Hepatocyte (in vitro differentiated cells): ENCODE data around the gene GVQW3.

Experiments used
- CTCF ChIP-seq: fragments of 200-600 bp; sonication (generic); IDR thresholded peaks from 2 replicates; pipeline ENCODE4 v1.5.1; 2016; ENCODE audit warnings: antibody characterized with exemption, mild to moderate bottlenecking; ENCODE audit not compliant: poor library complexity
- EZH2 ChIP-seq: fragments of 200-600 bp; sonication (generic); IDR thresholded peaks from 2 replicates; pipeline ENCODE4 v1.6.1; 2016; ENCODE audit warnings: antibody characterized with exemption, mild to moderate bottlenecking, borderline replicate concordance
- EZH2phosphoT487 ChIP-seq: fragments of 200-600 bp; sonication (generic); IDR thresholded peaks from one replicate; pipeline ENCODE4 v1.6.1; 2018; ENCODE audit warnings: antibody characterized with exemption, mild to moderate bottlenecking, low read depth, moderate library complexity; ENCODE audit not compliant: unreplicated experiment, severe bottlenecking

- no peak for TF ChIP-seq EZH2phosphoT487
- TF ChIP-seq CTCF = no peak
- no peak for TF ChIP-seq EZH2
Observed at GRCh38 chr11:76424891-76425290, 43.8 kb downstream of the GVQW3 start.
